Prostate gland (tissue), 2 donors: ENCODE results near the gene ZNF628. TPM values are rescaled to one million over a fixed set of nuclear protein-coding genes. Genes with fewer than 3 reads are reported as not detected.

ENCODE experiments used
- DNase-seq: peaks from one replicate; pipeline ENCODE4 v3.0.0-alpha.2; 2019; ENCODE audit warnings: low spot score
- H3K27ac ChIP-seq, 2 donors: fragments of 200-600 bp; sonication (generic); 2 replicates each; pipeline ENCODE4 v1.5.1; 2017 to 2019
- H3K27me3 ChIP-seq: fragments of 200-600 bp; sonication (generic); replicated peaks from 2 replicates; pipeline ENCODE4 v1.5.1; 2019; ENCODE audit not compliant: insufficient read depth
- H3K36me3 ChIP-seq, 2 donors: fragments of 200-600 bp; sonication (generic); 1 replicate in 1 of 2; 2 replicates in 1 of 2; pipeline versions ENCODE4 v1.5.1 to v1.8.1; 2017 to 2019
- H3K4me1 ChIP-seq: fragments of 200-600 bp; sonication (generic); replicated peaks from 2 replicates; pipeline ENCODE4 v1.5.1; 2019
- H3K4me3 ChIP-seq, 2 donors: fragments of 200-600 bp; sonication (generic); 2 replicates each; pipeline ENCODE4 v1.5.1; 2017 to 2019
- H3K9me3 ChIP-seq: fragments of 200-600 bp; sonication (generic); 2 replicates; pipeline ENCODE4 v1.5.1; 2017
- POLR2A ChIP-seq: fragments of 450-650 bp; IDR thresholded peaks from one replicate; pipeline ENCODE4 v1.6.1; 2016; ENCODE audit warnings: antibody characterized with exemption, mild to moderate bottlenecking
- POLR2AphosphoS5 ChIP-seq: sonication (generic); formaldehyde crosslinking; IDR thresholded peaks from one replicate; pipeline ENCODE4 v1.6.1; 2017; ENCODE audit warnings: antibody characterized with exemption
- WGBS: methylation state at CpG from one replicate; pipeline ENCODE4 v1.1.5; 2018; 5-methylcytosine and 5-hydroxymethylcytosine counted together
- intact Hi-C: fragments of 100-400 bp; cut with DNase I; formaldehyde crosslinking; loops from one replicate; pipeline ENCODE4 v1.14.2; 2022
- total RNA-seq, 2 donors: library from RNA; depleted of rRNA; stranded (reverse); fragments of >200 nt; gene quantifications; one replicate each; pipeline ENCODE4 v1.1.0, GENCODE V29; 2016
- TF ChIP-seq, protein P1 (sequence below), 4 experiments: fragments of 200-600 bp in 2 of 4; fragments of 450-650 bp in 2 of 4; sonication (generic) in 2 of 4; IDR thresholded peaks; 1 replicate in 3 of 4; 2 replicates in 1 of 4; pipeline ENCODE4 v1.5.1; 2016 to 2019; ENCODE audit warnings: antibody characterized with exemption in 4 of 4, mild to moderate bottlenecking in 2 of 4, moderate library complexity in 2 of 4

ZNF628 gene
- total RNA-seq, 2 donors from 2014 or later: 10.9 to 66.4 TPM

DNA sequence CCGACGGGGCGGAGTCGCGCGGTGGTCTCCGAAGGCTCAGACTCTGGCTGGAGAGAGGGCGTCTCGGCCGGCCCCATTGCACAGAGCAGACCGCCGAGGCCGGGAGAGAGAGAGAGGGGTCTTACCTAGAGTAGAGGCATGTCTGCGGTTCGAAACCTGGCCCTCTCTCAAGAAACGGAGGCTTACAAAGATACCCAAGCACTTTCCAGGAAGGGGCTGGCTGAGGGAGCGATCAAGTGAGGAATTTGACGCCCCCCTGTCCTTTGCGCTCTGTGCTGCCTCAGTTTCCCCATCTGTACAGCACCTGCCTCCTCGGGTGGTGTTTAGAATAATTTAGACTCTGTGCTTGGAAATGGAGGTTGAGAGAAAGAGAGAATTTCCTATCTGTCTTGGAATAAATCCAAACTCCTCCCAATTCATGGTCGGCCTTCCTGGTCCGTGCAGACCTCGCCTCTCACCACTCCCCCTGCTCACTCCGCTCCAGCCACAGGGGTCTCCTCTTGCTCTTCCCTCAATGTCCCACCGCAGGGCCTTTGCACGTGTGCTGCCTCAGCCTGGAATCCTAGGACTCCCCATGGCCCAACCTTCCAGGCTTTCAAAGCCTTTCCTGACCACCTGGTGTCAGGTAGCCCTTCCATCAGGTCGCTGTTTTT, 14.3 kb upstream of the ZNF628 start:
- DNase-seq: no peak

DNA sequence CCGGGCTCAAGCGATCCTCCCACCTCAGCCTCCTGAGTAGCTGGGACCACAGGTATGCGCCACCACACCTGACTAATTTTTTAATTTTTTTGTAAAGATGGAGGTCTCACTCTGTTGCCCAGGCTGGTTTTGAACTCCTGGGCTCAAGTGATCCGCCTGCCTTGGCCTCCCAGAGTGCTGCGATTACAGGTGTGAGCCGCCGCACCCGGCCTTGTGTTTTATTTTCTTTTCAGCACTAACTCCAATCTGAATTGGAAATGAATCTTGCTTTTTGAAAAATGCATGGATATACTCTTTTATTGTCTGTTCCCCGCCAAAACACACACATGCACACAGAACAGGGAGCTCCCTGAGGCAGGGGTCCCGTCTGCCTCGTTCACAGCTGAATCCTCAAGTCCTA, 13.7 kb upstream of the ZNF628 start:
- intact Hi-C loops: no loop called here
- 77% methylated on average over 11 of the region's 11 CpGs for WGBS
- TF ChIP-seq POLR2AphosphoS5: no peak
- TF ChIP-seq, protein P1, sequence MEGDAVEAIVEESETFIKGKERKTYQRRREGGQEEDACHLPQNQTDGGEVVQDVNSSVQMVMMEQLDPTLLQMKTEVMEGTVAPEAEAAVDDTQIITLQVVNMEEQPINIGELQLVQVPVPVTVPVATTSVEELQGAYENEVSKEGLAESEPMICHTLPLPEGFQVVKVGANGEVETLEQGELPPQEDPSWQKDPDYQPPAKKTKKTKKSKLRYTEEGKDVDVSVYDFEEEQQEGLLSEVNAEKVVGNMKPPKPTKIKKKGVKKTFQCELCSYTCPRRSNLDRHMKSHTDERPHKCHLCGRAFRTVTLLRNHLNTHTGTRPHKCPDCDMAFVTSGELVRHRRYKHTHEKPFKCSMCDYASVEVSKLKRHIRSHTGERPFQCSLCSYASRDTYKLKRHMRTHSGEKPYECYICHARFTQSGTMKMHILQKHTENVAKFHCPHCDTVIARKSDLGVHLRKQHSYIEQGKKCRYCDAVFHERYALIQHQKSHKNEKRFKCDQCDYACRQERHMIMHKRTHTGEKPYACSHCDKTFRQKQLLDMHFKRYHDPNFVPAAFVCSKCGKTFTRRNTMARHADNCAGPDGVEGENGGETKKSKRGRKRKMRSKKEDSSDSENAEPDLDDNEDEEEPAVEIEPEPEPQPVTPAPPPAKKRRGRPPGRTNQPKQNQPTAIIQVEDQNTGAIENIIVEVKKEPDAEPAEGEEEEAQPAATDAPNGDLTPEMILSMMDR (IDR thresholded peaks at IDR 0.05): no peak
- no peak for TF ChIP-seq POLR2A
- H3K27me3 ChIP-seq: no peaks in the 10 kb centered on the region
- DNase-seq: no peak
- no peaks in the 10 kb centered on the region for H3K36me3 ChIP-seq
- no peaks in the 10 kb centered on the region for H3K4me1 ChIP-seq
- no peaks in the 10 kb centered on the region for H3K9me3 ChIP-seq
- no peak overlapping the region for H3K27ac ChIP-seq
- no peak overlapping the region for H3K4me3 ChIP-seq

More for the DNA sequence above, 14.3 kb upstream of the ZNF628 start:
- Histone ChIP-seq H3K4me1 (no peaks in the 10 kb centered on the region), H3K27ac (peak overlapping the region; percentile 75 to 88), H3K9me3 (no peaks in the 10 kb centered on the region), H3K4me3 (peak overlapping the region; percentile 66 to 73), H3K27me3 (no peaks in the 10 kb centered on the region), H3K36me3 (no peaks in the 10 kb centered on the region)
- 13% methylated on average over 27 of the region's 27 CpGs for WGBS
- TF ChIP-seq POLR2AphosphoS5 (no peak), POLR2A (peak; percentile 47)
- TF ChIP-seq, protein P1 (IDR thresholded peaks at IDR 0.05): no peak
- intact Hi-C loops: no loop called here

DNA sequence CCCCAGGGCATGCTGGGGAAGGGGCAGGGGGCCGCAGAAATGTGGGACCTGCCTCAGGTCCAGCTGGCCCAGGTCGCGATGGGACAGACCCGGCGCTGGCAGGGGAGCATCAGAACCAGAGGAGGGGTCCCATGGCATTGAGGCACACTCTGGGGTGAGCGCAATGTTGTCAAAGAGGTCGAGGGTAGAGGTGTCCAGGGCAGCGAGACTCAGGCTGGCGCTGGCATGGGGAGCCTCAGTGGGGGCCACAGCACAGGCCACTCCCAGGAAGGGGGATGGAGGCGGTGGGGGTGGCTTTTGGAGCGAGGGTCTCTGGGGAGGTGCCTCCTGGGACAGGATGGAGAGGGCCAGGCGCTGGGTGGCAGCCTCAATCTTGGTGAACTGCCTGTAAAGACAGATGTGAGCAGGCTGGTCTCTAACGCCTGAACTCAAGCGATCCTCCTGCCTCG, 12.8 kb upstream of the ZNF628 start:
- WGBS: 71% methylated on average over 15 of the region's 15 CpGs
- H3K36me3 ChIP-seq: no peaks in the 10 kb centered on the region
- DNase-seq: no peak

DNA sequence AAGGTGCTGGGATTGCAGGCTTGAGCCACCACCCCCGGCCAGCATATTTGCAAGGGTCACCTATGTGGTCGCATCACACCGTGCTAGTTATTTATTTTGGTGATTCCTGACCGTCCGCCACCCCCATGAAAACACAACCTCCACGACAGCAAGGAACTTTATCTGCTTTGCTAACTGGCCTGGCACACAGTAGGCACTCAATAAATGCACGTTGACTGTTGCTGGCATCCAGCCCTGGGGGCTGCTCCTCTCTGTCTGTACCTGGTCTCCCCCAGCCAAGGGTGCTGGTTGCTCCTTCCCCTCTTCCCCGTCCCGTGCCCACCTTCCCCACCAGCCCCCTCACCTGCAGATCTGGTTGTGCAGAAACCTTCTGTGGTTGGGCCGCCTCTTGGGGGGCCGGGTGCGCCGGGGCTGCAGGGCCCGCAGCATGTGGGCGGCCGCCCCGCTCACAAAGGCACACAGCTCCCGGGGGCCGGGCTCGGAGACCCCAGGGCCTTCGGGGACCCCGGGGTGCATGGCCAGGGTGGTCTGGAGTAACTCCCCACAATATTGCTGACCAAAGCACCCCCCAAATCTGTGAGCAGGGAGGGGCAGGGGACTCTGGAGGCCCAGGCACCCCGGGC, 12.3 kb upstream of the ZNF628 start:
- no peak overlapping the region for H3K4me3 ChIP-seq
- DNase-seq: no peak
- H3K9me3 ChIP-seq: no peaks in the 10 kb centered on the region
- intact Hi-C loops: no loop called here
- no peaks in the 10 kb centered on the region for H3K4me1 ChIP-seq
- H3K27me3 ChIP-seq: no peaks in the 10 kb centered on the region
- no peak overlapping the region for H3K27ac ChIP-seq
- TF ChIP-seq, protein P1 (IDR thresholded peaks at IDR 0.05): no peak
- no peak for TF ChIP-seq POLR2A
- TF ChIP-seq POLR2AphosphoS5: no peak
- no peaks in the 10 kb centered on the region for H3K36me3 ChIP-seq
- WGBS: 68% methylated on average over 23 of the region's 23 CpGs

More for the DNA sequence above, 12.8 kb upstream of the ZNF628 start:
- TF ChIP-seq, protein P1 (IDR thresholded peaks at IDR 0.05): no peak
- no peak for TF ChIP-seq POLR2AphosphoS5
- TF ChIP-seq POLR2A: no peak
- Histone ChIP-seq H3K4me3 (no peak overlapping the region), H3K4me1 (no peaks in the 10 kb centered on the region), H3K9me3 (no peaks in the 10 kb centered on the region), H3K27me3 (no peaks in the 10 kb centered on the region), H3K27ac (no peak overlapping the region)
- intact Hi-C loops: no loop called here

DNA sequence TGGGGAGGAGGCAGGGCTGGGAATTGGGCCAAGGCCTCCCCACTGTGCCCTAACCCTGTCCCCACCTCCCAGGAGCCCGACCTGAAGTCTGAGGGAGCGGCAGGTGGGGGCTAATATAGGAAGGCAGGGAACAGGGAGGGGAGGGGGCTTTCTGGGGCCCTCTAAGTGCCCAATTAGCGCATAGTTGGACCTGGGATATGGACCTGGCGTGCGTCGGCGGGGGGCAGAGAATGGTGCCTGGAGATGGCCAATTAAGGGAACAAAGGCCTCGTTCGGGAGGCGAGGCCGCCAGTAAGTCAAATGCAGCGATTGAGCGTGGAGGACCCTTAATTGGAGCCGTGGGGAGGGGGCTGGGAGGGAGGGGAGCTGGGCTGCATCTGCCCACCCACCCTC, 11.8 kb upstream of the ZNF628 start, which contains the start of gene C19orf85:
TSS of gene C19orf85 (minus strand) at position 90 of the 393 bp plus-strand sequence. CDS start 197 bp downstream, outside the sequence.
- 65% methylated on average over 12 of the region's 14 CpGs for WGBS
- TF ChIP-seq, protein P1 (IDR thresholded peaks at IDR 0.05): no peak
- TF ChIP-seq POLR2AphosphoS5: no peak
- no peak for TF ChIP-seq POLR2A
- H3K4me3 ChIP-seq: no peak within 1 kb of the TSS
- H3K27me3 ChIP-seq: no peaks in the 10 kb centered on the region
- intact Hi-C loops: no loop called here
- H3K27ac ChIP-seq: no peak within 1 kb of the TSS
- no peaks in the 10 kb centered on the region for H3K36me3 ChIP-seq
- H3K4me1 ChIP-seq: no peaks in the 10 kb centered on the region
- no peak for DNase-seq
- no peaks in the 10 kb centered on the region for H3K9me3 ChIP-seq
